ENCODE data around the gene PHKG1.
"Not testable (repeated sequence)": the region's sequence is repeated elsewhere in the genome, so short reads cannot be mapped to it uniquely, and the experiment has no call there.

The PHKG1 gene

GRCh38 chr7:56124981-56125380, 32.2 kb upstream of the PHKG1 start:
- H3K27me3 ChIP-seq (ENCODE audit: insufficient read depth, poor library complexity, severe bottlenecking) = no peaks in the 10 kb centered on the region
- TF ChIP-seq SPI1 (IDR thresholded peaks at IDR 0.05; ENCODE audit: borderline replicate concordance, low read depth) (no peak), GABPA (IDR thresholded peaks at IDR 0.05; ENCODE audit: low read depth) (no peak), REST (IDR thresholded peaks at IDR 0.05; ENCODE audit: insufficient replicate concordance, low read depth) (no peak), POLR2AphosphoS5 (IDR thresholded peaks at IDR 0.05; ENCODE audit: low read depth) (no peak)
- TF ChIP-seq, protein P1, sequence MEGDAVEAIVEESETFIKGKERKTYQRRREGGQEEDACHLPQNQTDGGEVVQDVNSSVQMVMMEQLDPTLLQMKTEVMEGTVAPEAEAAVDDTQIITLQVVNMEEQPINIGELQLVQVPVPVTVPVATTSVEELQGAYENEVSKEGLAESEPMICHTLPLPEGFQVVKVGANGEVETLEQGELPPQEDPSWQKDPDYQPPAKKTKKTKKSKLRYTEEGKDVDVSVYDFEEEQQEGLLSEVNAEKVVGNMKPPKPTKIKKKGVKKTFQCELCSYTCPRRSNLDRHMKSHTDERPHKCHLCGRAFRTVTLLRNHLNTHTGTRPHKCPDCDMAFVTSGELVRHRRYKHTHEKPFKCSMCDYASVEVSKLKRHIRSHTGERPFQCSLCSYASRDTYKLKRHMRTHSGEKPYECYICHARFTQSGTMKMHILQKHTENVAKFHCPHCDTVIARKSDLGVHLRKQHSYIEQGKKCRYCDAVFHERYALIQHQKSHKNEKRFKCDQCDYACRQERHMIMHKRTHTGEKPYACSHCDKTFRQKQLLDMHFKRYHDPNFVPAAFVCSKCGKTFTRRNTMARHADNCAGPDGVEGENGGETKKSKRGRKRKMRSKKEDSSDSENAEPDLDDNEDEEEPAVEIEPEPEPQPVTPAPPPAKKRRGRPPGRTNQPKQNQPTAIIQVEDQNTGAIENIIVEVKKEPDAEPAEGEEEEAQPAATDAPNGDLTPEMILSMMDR (IDR thresholded peaks at IDR 0.05; ENCODE audit: insufficient read depth, low read length) = no peak
- no peak overlapping the region for H3K4me3 ChIP-seq (replicated peaks; ENCODE audit: insufficient read depth, low read length)
- DNase-seq (ENCODE audit: low read depth in 1 of 2, low spot score in 1 of 2) = no peak
- H3K27ac ChIP-seq (replicated peaks) = no peak overlapping the region

- no peaks in the 10 kb centered on the region for H3K27me3 ChIP-seq (ENCODE audit: insufficient read depth, poor library complexity, severe bottlenecking)
- no peak overlapping the region for H3K4me3 ChIP-seq (replicated peaks; ENCODE audit: insufficient read depth, low read length)
- TF ChIP-seq, protein P1 (IDR thresholded peaks at IDR 0.05; ENCODE audit: insufficient read depth, low read length) = no peak
- no peak for TF ChIP-seq REST (IDR thresholded peaks at IDR 0.05; ENCODE audit: insufficient replicate concordance, low read depth)
- no peak for TF ChIP-seq GABPA (IDR thresholded peaks at IDR 0.05; ENCODE audit: low read depth)
- no peak for TF ChIP-seq SPI1 (IDR thresholded peaks at IDR 0.05; ENCODE audit: borderline replicate concordance, low read depth)
- no peak for TF ChIP-seq POLR2AphosphoS5 (IDR thresholded peaks at IDR 0.05; ENCODE audit: low read depth)
- DNase-seq (ENCODE audit: low read depth in 1 of 2, low spot score in 1 of 2) = no peak
- no peak overlapping the region for H3K27ac ChIP-seq (replicated peaks)
Measured at GRCh38 chr7:56121440-56121839, 28.7 kb upstream of the PHKG1 start.

- Histone ChIP-seq H3K27me3 (ENCODE audit: insufficient read depth, poor library complexity, severe bottlenecking) (no peaks in the 10 kb centered on the region), H3K27ac (replicated peaks) (no peak within 1 kb of the TSS), H3K4me3 (replicated peaks; ENCODE audit: insufficient read depth, low read length) (no peak within 1 kb of the TSS)
- no peak for DNase-seq (ENCODE audit: low read depth in 1 of 2, low spot score in 1 of 2)
- TF ChIP-seq POLR2AphosphoS5 (IDR thresholded peaks at IDR 0.05; ENCODE audit: low read depth) (no peak), SPI1 (IDR thresholded peaks at IDR 0.05; ENCODE audit: borderline replicate concordance, low read depth) (no peak), REST (IDR thresholded peaks at IDR 0.05; ENCODE audit: insufficient replicate concordance, low read depth) (no peak), GABPA (IDR thresholded peaks at IDR 0.05; ENCODE audit: low read depth) (no peak)
- TF ChIP-seq, protein P1 (IDR thresholded peaks at IDR 0.05; ENCODE audit: insufficient read depth, low read length) = no peak
Measured at GRCh38 chr7:56115852-56116538, 23.2 kb upstream of the PHKG1 start, which contains the start of gene NUPR2. Gene NUPR2, minus strand, starts transcription at chr7:56116417. Its CDS starts 103 bp downstream, at chr7:56116314.

- not testable (repeated sequence) for DNase-seq (ENCODE audit: low read depth in 1 of 2, low spot score in 1 of 2); H3K27ac ChIP-seq (replicated peaks); H3K27me3 ChIP-seq (ENCODE audit: insufficient read depth, poor library complexity, severe bottlenecking); H3K4me3 ChIP-seq (replicated peaks; ENCODE audit: insufficient read depth, low read length)
Measured at GRCh38 chr7:56112244-56112643, 19.5 kb upstream of the PHKG1 start.
